ENCODE data around the gene SCYGR6.

DNA sequence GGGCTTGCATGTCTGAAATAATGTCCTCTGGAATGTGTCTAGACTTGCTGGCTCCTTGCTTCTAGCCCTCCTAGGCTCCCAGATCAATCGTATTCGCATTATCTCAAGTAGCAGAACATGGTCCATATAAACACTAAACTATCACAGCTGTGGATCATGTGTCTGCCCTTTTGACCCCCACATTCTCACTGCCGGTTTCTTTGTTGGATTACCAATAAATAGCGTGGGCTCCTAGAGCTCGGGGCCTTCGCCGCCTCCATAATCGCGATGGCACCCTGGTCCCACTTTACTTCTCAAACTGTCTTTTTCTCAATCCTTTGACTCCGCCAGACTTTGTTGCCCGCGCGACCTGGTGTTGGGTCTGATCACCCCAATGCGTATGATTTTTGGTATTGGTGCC is 14.8 kb upstream of the SCYGR6 start:
- no peak for TF ChIP-seq POLR2A (IDR thresholded peaks at IDR 0.05; ENCODE audit: low read depth, low read length)
- no peak for TF ChIP-seq TAF1 (IDR thresholded peaks at IDR 0.05; ENCODE audit: borderline replicate concordance, low read depth, low read length)
